A549 (cell line): ENCODE measurements around the gene VSIG8. TPM values are rescaled to one million over a fixed set of nuclear protein-coding genes. Genes with fewer than 3 reads are reported as not detected.

ENCODE experiments used
- ATAC-seq, 2 experiments: fragments of 200-7000 bp in 1 of 2; fragments of >200 bp in 1 of 2; cut with Nextera tagmentation in 1 of 2; cut with Tn5 transposase in 1 of 2; 3 replicates each; pipeline versions ENCODE4 v1.8.0 to v1.9.1; 2018 to 2020; ENCODE audit warnings: mild to moderate bottlenecking in 1 of 2, moderate library complexity in 1 of 2
- CTCF ChIA-PET: fragments of 300-600 bp; sonication (Branson Sonifier 250); formaldehyde crosslinking; extraction: SDS; loops from one replicate; lab custom pipeline; 2021; ENCODE audit warnings: antibody characterized with exemption, inconsistent platforms; lab: Yijun Ruan, JAX
- POLR2A ChIA-PET: fragments of 350-600 bp; formaldehyde crosslinking; extraction: SDS; loops from one replicate; lab custom pipeline; 2021; ENCODE audit warnings: antibody characterized with exemption, inconsistent platforms; lab: Yijun Ruan, JAX
- DNase-seq, 2 experiments: peaks; one replicate each; pipeline versions ENCODE4 v3.0.0 to v3.0.0-alpha.2; 2011 to 2016; ENCODE audit warnings: low read depth in 1 of 2, low spot score in 1 of 2
- FAIRE-seq: peaks from 2 replicates; lab custom pipeline; 2011; peaks lifted over from hg19 to GRCh38; lab: Jason Lieb, UNC
- H3K27ac ChIP-seq, 2 experiments: fragments of >200 bp; sonication (Bioruptor Twin); formaldehyde crosslinking; 3 replicates each; pipeline ENCODE4 v1.5.1; 2016 to 2017
- H3K4me1 ChIP-seq: fragments of >200 bp; sonication (Bioruptor Twin); formaldehyde crosslinking; 3 replicates; pipeline ENCODE4 v1.6.1; 2016
- H3K4me2 ChIP-seq: fragments of >200 bp; sonication (Bioruptor Twin); formaldehyde crosslinking; 3 replicates; pipeline ENCODE4 v1.6.1; 2016
- H3K4me3 ChIP-seq: fragments of >200 bp; sonication (Bioruptor Twin); formaldehyde crosslinking; 3 replicates; pipeline ENCODE4 v1.5.1; 2016
- H3K9me3 ChIP-seq: fragments of >200 bp; sonication (Bioruptor Twin); formaldehyde crosslinking; 3 replicates; pipeline ENCODE4 v1.6.1; 2016
- CBX2 ChIP-seq: fragments of 200-600 bp; sonication (generic); IDR thresholded peaks from 2 replicates; pipeline ENCODE4 v1.6.1; 2016; ENCODE audit warnings: low read depth, mild to moderate bottlenecking, borderline replicate concordance
- CEBPB ChIP-seq, 2 experiments: fragments of >200 bp in 1 of 2; sonication (Bioruptor Twin) in 1 of 2; formaldehyde crosslinking in 1 of 2; IDR thresholded peaks; 2 replicates each; pipeline ENCODE4 v1.6.1; 2012 to 2016
- CHD4 ChIP-seq: fragments of 200-600 bp; sonication (generic); IDR thresholded peaks from 2 replicates; pipeline ENCODE4 v1.6.1; 2016; ENCODE audit warnings: antibody characterized with exemption, mild to moderate bottlenecking, borderline replicate concordance
- EHF ChIP-seq: fragments of 250-450 bp; sonication (Bioruptor Pico); IDR thresholded peaks from 2 replicates; pipeline ENCODE4 v1.5.0; 2020; ENCODE audit warnings: mild to moderate bottlenecking
- EHMT2 ChIP-seq: fragments of 200-600 bp; sonication (generic); IDR thresholded peaks from 2 replicates; pipeline ENCODE4 v1.6.1; 2016; ENCODE audit warnings: antibody characterized with exemption, low read depth, mild to moderate bottlenecking, moderate library complexity
- EP300 ChIP-seq, 2 experiments: fragments of >200 bp; sonication (Bioruptor Twin); formaldehyde crosslinking; IDR thresholded peaks; 2 replicates in 1 of 2; 3 replicates in 1 of 2; pipeline ENCODE4 v1.6.1; 2016 to 2017
- FOSB ChIP-seq: fragments of 250-450 bp; sonication (Bioruptor Pico); IDR thresholded peaks from 2 replicates; pipeline ENCODE4 v1.5.0; 2020; ENCODE audit warnings: mild to moderate bottlenecking, moderate library complexity
- FOXS1 ChIP-seq: fragments of 250-450 bp; sonication (Bioruptor Pico); IDR thresholded peaks from 2 replicates; pipeline ENCODE4 v1.5.0; 2020; ENCODE audit warnings: mild to moderate bottlenecking, moderate library complexity
- GATA3 ChIP-seq: IDR thresholded peaks from 2 replicates; pipeline ENCODE4 v1.6.1; 2012; ENCODE audit warnings: borderline replicate concordance
- HEYL ChIP-seq: fragments of 250-450 bp; sonication (Bioruptor Pico); IDR thresholded peaks from 2 replicates; pipeline ENCODE4 v1.8.0; 2021; ENCODE audit warnings: mild to moderate bottlenecking, moderate library complexity
- HOXB5 ChIP-seq: fragments of 250-450 bp; sonication (Bioruptor Pico); IDR thresholded peaks from 2 replicates; pipeline ENCODE4 v1.5.0; 2020; ENCODE audit warnings: mild to moderate bottlenecking, moderate library complexity
- JUN ChIP-seq, 2 experiments: fragments of >200 bp; sonication (Bioruptor Twin); formaldehyde crosslinking; IDR thresholded peaks; 2 replicates in 1 of 2; 3 replicates in 1 of 2; pipeline ENCODE4 v1.6.1; 2016 to 2017
- MYC ChIP-seq: IDR thresholded peaks from 2 replicates; pipeline ENCODE4 v1.6.1; 2012; ENCODE audit warnings: mild to moderate bottlenecking, inconsistent platforms, low read length, improper control_type of control experiment, borderline replicate concordance
- NFE2L2 ChIP-seq: fragments of 150-350 bp; conservative IDR thresholded peaks from 2 replicates; pipeline ENCODE4 v1.6.1; 2014; ENCODE audit warnings: low read length
- NPAS2 ChIP-seq: fragments of 250-450 bp; sonication (Bioruptor Pico); IDR thresholded peaks from 2 replicates; pipeline ENCODE4 v1.8.0; 2022; ENCODE audit warnings: mild to moderate bottlenecking, moderate library complexity, borderline replicate concordance
- PBX3 ChIP-seq: IDR thresholded peaks from 2 replicates; pipeline ENCODE4 v1.6.1; 2012
- PHF8 ChIP-seq: fragments of 200-600 bp; sonication (generic); IDR thresholded peaks from 2 replicates; pipeline ENCODE4 v1.6.1; 2016; ENCODE audit warnings: low read depth, mild to moderate bottlenecking, antibody characterized with exemption, moderate library complexity, borderline replicate concordance
- POLR2A ChIP-seq: IDR thresholded peaks from 2 replicates; pipeline ENCODE4 v1.6.1; 2012; ENCODE audit warnings: mild to moderate bottlenecking, low read length
- RAD21 ChIP-seq, 2 experiments: fragments of >200 bp in 1 of 2; sonication (Bioruptor Twin) in 1 of 2; formaldehyde crosslinking in 1 of 2; IDR thresholded peaks in 1 of 2; conservative IDR thresholded peaks in 1 of 2; 2 replicates in 1 of 2; 3 replicates in 1 of 2; pipeline ENCODE4 v1.6.1; 2012 to 2018; ENCODE audit warnings: inconsistent platforms in 1 of 2
- SMC3 ChIP-seq: fragments of >200 bp; sonication (Bioruptor Twin); formaldehyde crosslinking; IDR thresholded peaks from 3 replicates; pipeline ENCODE4 v1.6.1; 2018; ENCODE audit warnings: inconsistent platforms
- TFCP2L1 ChIP-seq: fragments of 250-450 bp; sonication (Bioruptor Pico); IDR thresholded peaks from 2 replicates; pipeline ENCODE4 v1.5.0; 2021; ENCODE audit warnings: mild to moderate bottlenecking
- USF2 ChIP-seq: fragments of 450-650 bp; IDR thresholded peaks from 2 replicates; pipeline ENCODE4 v1.6.1; 2014; ENCODE audit warnings: antibody characterized with exemption
- ZC3H11A ChIP-seq: fragments of 450-650 bp; IDR thresholded peaks from 2 replicates; pipeline ENCODE4 v1.6.1; 2014; ENCODE audit warnings: antibody characterized with exemption, mild to moderate bottlenecking
- ZSCAN20 ChIP-seq: fragments of 250-450 bp; sonication (Bioruptor Pico); IDR thresholded peaks from 2 replicates; pipeline ENCODE4 v1.8.0; 2022; ENCODE audit warnings: mild to moderate bottlenecking, moderate library complexity
- WGBS: methylation state at CpG from one replicate; pipeline ENCODE4 v1.1.6; 2017; ENCODE audit errors: missing lambda C conversion rate; 5-methylcytosine and 5-hydroxymethylcytosine counted together
- polyA plus RNA-seq, 4 experiments: library from polyadenylated mRNA; depleted of rRNA in 3 of 4; stranded (reverse); fragments of >200 nt; fragmentation: RNase III in 1 of 4; extraction: RNeasy Plus Mini Kit Qiagen cat#74134 plus additional on column Dnase treatment in 1 of 4; gene quantifications; 2 replicates in 3 of 4; 3 replicates in 1 of 4; pipeline ENCODE4 v1.2.3, GENCODE V29; 2011 to 2017
- TF ChIP-seq, protein P1 (sequence below): fragments of >200 bp; sonication (Bioruptor Twin); formaldehyde crosslinking; IDR thresholded peaks from 2 replicates; pipeline ENCODE4 v1.6.1; 2016
- TF ChIP-seq, protein P2 (sequence below): fragments of >200 bp; sonication (Bioruptor Twin); formaldehyde crosslinking; IDR thresholded peaks from 3 replicates; pipeline ENCODE4 v1.6.1; 2016

Gene VSIG8
- polyA plus RNA-seq, 2 of the 4 experiments (the other 2 are of a cell fraction), result 0.04 to 0.09 TPM

- Histone ChIP-seq H3K9me3 (no peaks in the 10 kb centered on the region), H3K27ac (peak overlapping the region in 1 of 2 experiments; percentile 70; a peak in 3 of 6 replicates), H3K4me3 (no peak overlapping the region), H3K4me1 (peaks cover 39% of the 10 kb centered on the region), H3K4me2 (no peak overlapping the region; the same call in 2 of the 3 replicates)
- CTCF ChIA-PET, result interaction anchor here (0.6 to 5.8 kb wide), 11 partner anchors 12 to 807 kb away, joined by 3 to 64 read pairs (median 4); partner anchors contain the start of genes DUSP23 and SLAMF8
- POLR2A ChIA-PET, result no interaction called here
- TF ChIP-seq RAD21 (conservative IDR thresholded peaks at IDR 0.05 in 1 of 2, IDR thresholded peaks at IDR 0.05 in 1 of 2) (no peak), CEBPB (IDR thresholded peaks at IDR 0.05) (no peak), JUN (IDR thresholded peaks at IDR 0.05) (no peak), FOXS1 (no peak), EHMT2 (no peak)
- FAIRE-seq (no peak), ATAC-seq (no peak), DNase-seq (no peak)
- 83% methylated on average over 3 of the region's 3 CpGs for WGBS
Observed at GRCh38 chr1:159879136-159879535, 16.7 kb upstream of the VSIG8 start.

- TF ChIP-seq ZC3H11A (peak; percentile 40), EP300 (IDR thresholded peaks at IDR 0.05) (no peak), SMC3 (no peak), TFCP2L1 (no peak), HEYL (CRISPR knock-in tag) (no peak), CHD4 (no peak), NFE2L2 (no peak)
- TF ChIP-seq, protein P1, sequence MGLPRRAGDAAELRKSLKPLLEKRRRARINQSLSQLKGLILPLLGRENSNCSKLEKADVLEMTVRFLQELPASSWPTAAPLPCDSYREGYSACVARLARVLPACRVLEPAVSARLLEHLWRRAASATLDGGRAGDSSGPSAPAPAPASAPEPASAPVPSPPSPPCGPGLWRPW, result no peak
- TF ChIP-seq, all 56 proteins: peak for 1
- Histone ChIP-seq H3K27ac (no peak overlapping the region), H3K9me3 (no peaks in the 10 kb centered on the region), H3K4me2 (no peak overlapping the region), H3K4me3 (no peak overlapping the region), H3K4me1 (peaks cover 36% of the 10 kb centered on the region)
- WGBS, result 92% methylated on average over 6 of the region's 6 CpGs
- FAIRE-seq, result no peak
- CTCF ChIA-PET, result interaction anchor here (1.0 to 5.8 kb wide), 7 partner anchors 9 to 716 kb away, joined by 3 to 64 read pairs (median 4); partner anchors contain the start of genes DUSP23 and SLAMF8
- no peak for DNase-seq
- POLR2A ChIA-PET, result no interaction called here
- no peak for ATAC-seq
Observed at GRCh38 chr1:159877695-159878444, 15.4 kb upstream of the VSIG8 start.

DNA sequence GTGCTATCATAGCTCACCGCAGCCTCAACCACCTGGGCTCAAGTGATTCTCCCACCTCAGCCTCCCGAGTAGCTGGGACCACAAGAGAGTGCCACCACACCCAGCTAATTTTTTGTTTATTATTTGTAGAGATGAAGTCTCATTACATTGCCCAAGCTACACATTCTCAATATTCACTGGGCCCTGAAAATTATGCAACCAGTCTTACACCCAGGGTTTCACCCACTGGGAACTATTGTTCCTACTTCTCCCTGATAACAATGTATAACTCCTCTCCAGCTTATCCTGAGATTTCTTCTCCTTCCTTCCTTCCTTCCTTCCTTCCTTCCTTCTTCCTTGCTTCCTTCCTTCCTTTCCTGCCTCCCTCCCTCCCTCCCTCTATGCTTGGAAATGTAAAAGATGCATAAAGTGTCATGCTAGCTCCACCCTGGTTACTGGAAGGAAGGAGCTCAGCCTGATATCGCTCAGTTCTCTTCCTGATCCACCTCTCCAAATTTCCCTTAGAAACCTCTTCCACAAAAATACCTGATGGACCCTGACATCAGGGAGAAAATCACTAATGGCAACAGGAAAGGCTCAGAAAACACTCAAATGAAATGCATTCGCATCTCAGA lies 11.2 kb upstream of the VSIG8 start:
- H3K4me3 ChIP-seq, result no peak overlapping the region
- TF ChIP-seq TFCP2L1 (no peak), JUN (IDR thresholded peaks at IDR 0.05) (no peak), NPAS2 (CRISPR knock-in tag) (no peak)
- H3K4me1 ChIP-seq, result 0 out of 3 replicates have a peak, but pooled peaks cover 3% of the 10 kb centered on the region
- no peak overlapping the region for H3K4me2 ChIP-seq
- CTCF ChIA-PET, result interaction anchor here (0.7 to 5.6 kb wide), 4 partner anchors 17 to 134 kb away, joined by 3 to 62 read pairs (median 9); no protein-coding TSS in a partner anchor
- ATAC-seq (no peak), FAIRE-seq (no peak), DNase-seq (no peak)
- no peak overlapping the region for H3K27ac ChIP-seq
- POLR2A ChIA-PET, result no interaction called here
- no peaks in the 10 kb centered on the region for H3K9me3 ChIP-seq
- WGBS, result 75% methylated on average over 4 of the region's 4 CpGs

GRCh38 chr1:159872891-159873290 lies 10.4 kb upstream of the VSIG8 start:
- no peak for FAIRE-seq
- CTCF ChIA-PET, result interaction anchor here (1.1 to 5.6 kb wide), 4 partner anchors 17 to 83 kb away, joined by 3 to 62 read pairs (median 10); no protein-coding TSS in a partner anchor
- POLR2A ChIA-PET, result no interaction called here
- 0 out of 3 replicates have a peak, but pooled peaks cover 3% of the 10 kb centered on the region for H3K4me1 ChIP-seq
- no peak overlapping the region for H3K27ac ChIP-seq
- WGBS, result 82% methylated on average over 15 of the region's 15 CpGs
- no peak overlapping the region for H3K4me2 ChIP-seq
- no peak for DNase-seq
- H3K9me3 ChIP-seq, result no peaks in the 10 kb centered on the region
- no peak for ATAC-seq
- no peak overlapping the region for H3K4me3 ChIP-seq
- TF ChIP-seq EHF (no peak), CBX2 (no peak), EP300 (IDR thresholded peaks at IDR 0.05) (no peak), PHF8 (no peak), PBX3 (no peak), USF2 (no peak), FOSB (CRISPR knock-in tag) (no peak), ZC3H11A (no peak), MYC (no peak), ZSCAN20 (CRISPR knock-in tag) (no peak), TFCP2L1 (no peak), GATA3 (no peak), POLR2A (no peak), HOXB5 (CRISPR knock-in tag) (no peak)
- TF ChIP-seq, protein P2, sequence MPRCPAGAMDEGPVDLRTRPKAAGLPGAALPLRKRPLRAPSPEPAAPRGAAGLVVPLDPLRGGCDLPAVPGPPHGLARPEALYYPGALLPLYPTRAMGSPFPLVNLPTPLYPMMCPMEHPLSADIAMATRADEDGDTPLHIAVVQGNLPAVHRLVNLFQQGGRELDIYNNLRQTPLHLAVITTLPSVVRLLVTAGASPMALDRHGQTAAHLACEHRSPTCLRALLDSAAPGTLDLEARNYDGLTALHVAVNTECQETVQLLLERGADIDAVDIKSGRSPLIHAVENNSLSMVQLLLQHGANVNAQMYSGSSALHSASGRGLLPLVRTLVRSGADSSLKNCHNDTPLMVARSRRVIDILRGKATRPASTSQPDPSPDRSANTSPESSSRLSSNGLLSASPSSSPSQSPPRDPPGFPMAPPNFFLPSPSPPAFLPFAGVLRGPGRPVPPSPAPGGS, result no peak
